DOHH2 (cell line): Measurements from ENCODE around the gene ASIC1.

Source experiments
- CTCF ChIP-seq: fragments of 200-600 bp; sonication (generic); IDR thresholded peaks from one replicate; pipeline ENCODE4 v1.5.1; 2014; ENCODE audit warnings: antibody characterized with exemption, mild to moderate bottlenecking, low read depth, low read length; ENCODE audit not compliant: poor library complexity, severe bottlenecking
- EZH2phosphoT487 ChIP-seq: fragments of 200-600 bp; sonication (generic); IDR thresholded peaks from 2 replicates; pipeline ENCODE4 v1.6.1; 2017; ENCODE audit warnings: borderline replicate concordance, mild to moderate bottlenecking, antibody characterized with exemption, low read length, moderate library complexity, mixed read lengths

DNA sequence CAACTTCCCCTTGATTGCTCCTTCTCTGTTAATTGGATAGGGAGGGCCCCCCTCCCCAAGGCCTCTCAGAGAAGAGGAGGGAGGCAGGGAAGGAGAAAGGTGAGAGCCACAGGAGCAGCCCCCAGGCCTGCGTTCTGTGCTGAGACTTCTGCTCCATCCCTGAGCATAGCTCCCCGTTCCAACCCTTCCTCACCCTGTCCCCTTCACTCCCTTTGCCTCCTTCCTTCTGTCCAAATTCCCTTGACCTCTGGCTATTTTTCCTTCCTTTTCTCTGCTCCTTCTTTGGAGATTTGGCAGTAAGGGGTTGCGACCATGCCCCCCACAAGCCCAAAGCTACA, 788 bp upstream of the ASIC1 start:
- TF ChIP-seq CTCF (no peak), EZH2phosphoT487 (no peak)
